Measurements from ENCODE around the gene IGSF9B.
"Not testable (repeated sequence)": the region's sequence is repeated elsewhere in the genome, so short reads cannot be mapped to it uniquely, and the experiment has no call there.

IGSF9B gene, protein sequence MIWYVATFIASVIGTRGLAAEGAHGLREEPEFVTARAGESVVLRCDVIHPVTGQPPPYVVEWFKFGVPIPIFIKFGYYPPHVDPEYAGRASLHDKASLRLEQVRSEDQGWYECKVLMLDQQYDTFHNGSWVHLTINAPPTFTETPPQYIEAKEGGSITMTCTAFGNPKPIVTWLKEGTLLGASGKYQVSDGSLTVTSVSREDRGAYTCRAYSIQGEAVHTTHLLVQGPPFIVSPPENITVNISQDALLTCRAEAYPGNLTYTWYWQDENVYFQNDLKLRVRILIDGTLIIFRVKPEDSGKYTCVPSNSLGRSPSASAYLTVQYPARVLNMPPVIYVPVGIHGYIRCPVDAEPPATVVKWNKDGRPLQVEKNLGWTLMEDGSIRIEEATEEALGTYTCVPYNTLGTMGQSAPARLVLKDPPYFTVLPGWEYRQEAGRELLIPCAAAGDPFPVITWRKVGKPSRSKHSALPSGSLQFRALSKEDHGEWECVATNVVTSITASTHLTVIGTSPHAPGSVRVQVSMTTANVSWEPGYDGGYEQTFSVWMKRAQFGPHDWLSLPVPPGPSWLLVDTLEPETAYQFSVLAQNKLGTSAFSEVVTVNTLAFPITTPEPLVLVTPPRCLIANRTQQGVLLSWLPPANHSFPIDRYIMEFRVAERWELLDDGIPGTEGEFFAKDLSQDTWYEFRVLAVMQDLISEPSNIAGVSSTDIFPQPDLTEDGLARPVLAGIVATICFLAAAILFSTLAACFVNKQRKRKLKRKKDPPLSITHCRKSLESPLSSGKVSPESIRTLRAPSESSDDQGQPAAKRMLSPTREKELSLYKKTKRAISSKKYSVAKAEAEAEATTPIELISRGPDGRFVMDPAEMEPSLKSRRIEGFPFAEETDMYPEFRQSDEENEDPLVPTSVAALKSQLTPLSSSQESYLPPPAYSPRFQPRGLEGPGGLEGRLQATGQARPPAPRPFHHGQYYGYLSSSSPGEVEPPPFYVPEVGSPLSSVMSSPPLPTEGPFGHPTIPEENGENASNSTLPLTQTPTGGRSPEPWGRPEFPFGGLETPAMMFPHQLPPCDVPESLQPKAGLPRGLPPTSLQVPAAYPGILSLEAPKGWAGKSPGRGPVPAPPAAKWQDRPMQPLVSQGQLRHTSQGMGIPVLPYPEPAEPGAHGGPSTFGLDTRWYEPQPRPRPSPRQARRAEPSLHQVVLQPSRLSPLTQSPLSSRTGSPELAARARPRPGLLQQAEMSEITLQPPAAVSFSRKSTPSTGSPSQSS (N-terminal part only)

GRCh38 chr11:133956650-133957633 lies at the start of gene IGSF9B:
IGSF9B (minus strand) TSS chr11:133956968; CDS start chr11:133956754, 214 bp downstream.
- peak; percentile 84 for DNase-seq (ENCODE audit: low spot score)

GRCh38 chr11:134004496-134005172 lies 47.9 kb upstream of the IGSF9B start:
- no peak for DNase-seq (ENCODE audit: low spot score)

- DNase-seq (ENCODE audit: low spot score): no peak
These were observed 47.2 kb upstream of the IGSF9B start for GRCh38 chr11:134003792-134004495.

DNA sequence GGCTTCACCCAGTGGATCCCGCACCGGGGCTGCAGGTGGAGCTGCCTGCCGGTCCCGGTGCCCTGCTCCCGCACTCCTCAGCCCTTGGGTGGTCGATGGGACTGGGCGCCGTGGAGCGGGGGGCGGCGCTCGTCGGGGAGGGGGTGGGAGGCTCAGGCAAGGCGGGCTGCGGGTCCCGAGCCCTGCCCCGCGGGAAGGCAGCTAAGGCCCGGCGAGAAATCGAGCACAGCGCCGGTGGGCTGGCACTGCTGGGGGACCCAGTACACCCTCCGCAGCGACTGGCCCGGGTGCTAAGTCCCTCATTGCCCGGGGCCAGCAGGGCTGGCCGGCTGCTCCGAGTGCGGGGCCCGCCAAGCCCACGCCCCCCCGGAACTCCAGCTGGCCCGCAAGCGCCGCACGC lies 46.1 kb upstream of the IGSF9B start:
- not testable (repeated sequence) for DNase-seq (ENCODE audit: low spot score)

- DNase-seq (ENCODE audit: low spot score): not testable (repeated sequence)
These were observed 45.6 kb upstream of the IGSF9B start for GRCh38 chr11:134002338-134002737.

DNA sequence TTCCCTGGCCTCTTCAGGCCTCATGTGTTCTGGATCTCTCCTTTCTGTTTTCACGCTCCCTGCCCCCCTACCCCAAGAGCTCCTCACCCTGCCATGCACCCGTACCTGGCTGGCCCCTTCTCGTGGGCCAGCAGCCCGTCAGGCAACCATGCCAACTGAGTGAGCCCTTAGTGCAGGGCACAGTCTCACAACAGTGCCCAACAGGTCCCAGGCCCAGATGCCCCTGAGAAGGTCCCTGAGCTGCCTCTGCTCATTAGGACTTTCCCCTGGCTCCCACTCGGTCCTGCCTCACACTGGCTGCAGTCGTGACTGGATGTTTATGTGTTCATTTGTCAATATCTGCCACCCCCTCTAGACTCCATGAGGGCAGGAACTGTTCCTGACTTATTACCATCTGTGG lies 44.8 kb upstream of the IGSF9B start:
- DNase-seq (ENCODE audit: low spot score): no peak

GRCh38 chr11:134001088-134001487 lies 44.3 kb upstream of the IGSF9B start:
- DNase-seq (ENCODE audit: low spot score): no peak

- DNase-seq (ENCODE audit: low spot score): no peak
These were observed 42.6 kb upstream of the IGSF9B start for GRCh38 chr11:133999355-133999754.

DNA sequence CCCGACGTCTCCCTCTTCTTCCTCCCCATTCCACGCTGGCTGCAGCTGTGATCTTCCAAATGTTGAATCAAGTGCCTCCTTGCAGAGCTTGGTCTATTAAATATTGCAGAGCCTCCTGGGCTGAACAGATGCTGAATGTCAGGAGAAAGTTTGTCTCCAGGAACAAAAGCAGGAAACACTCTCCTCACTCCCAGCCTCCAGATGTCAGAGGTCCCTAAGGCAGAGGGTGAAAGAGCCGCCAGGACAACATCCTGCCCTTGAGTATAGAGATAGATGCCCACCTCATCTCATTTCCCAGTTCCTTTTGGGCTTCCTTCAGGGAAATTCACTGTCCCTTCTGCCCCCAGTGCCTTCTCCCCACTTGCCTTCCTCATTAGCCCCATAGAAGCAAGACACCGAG lies 40.8 kb upstream of the IGSF9B start:
- no peak for DNase-seq (ENCODE audit: low spot score)

GRCh38 chr11:133996671-133997070 lies 39.9 kb upstream of the IGSF9B start:
- no peak for DNase-seq (ENCODE audit: low spot score)

- DNase-seq (ENCODE audit: low spot score): no peak
These were observed 38.3 kb upstream of the IGSF9B start for GRCh38 chr11:133995066-133995465.

DNA sequence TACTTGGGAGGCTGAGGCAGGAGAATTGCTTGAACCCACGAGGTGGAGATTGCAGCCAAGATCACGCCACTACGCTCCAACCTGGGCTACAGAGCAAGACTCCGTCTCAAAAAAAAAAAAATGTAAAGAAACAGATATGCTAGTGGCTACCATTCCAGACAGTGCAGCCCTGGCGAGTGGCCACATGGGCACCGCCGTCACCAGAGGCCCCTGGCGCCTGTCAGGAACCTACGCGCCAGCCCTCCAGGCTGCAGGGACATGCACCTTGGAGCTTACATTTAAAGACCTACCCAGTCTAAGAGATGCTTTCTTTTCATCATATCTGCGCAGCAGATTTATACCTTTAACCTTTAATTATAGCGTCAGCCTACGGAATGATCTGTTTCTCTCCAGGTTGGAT lies 37.2 kb upstream of the IGSF9B start:
- DNase-seq (ENCODE audit: low spot score): no peak

GRCh38 chr11:133993107-133993506 lies 36.3 kb upstream of the IGSF9B start:
- no peak for DNase-seq (ENCODE audit: low spot score)

DNA sequence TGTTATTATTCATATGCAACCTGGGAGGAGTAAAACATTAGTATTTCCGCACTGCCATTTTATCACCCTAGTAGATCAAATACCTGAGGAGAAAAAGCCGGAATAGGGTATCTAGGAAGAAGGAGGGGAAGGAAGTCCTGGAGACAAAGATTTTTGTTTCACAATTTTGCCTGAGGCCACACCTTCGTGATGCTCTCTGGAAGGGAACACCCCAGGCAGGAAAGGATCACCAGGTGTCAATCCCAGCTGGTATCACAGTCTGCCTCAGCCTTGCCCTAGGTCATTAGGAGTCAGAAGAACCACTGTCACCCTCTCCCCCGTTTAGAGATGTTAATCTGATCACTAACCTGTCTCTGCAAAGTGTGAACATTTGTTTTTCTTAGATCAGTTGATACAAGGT lies 35.4 kb upstream of the IGSF9B start:
- DNase-seq (ENCODE audit: low spot score): no peak

GRCh38 chr11:133991101-133991500 lies 34.3 kb upstream of the IGSF9B start:
- DNase-seq (ENCODE audit: low spot score): no peak

DNA sequence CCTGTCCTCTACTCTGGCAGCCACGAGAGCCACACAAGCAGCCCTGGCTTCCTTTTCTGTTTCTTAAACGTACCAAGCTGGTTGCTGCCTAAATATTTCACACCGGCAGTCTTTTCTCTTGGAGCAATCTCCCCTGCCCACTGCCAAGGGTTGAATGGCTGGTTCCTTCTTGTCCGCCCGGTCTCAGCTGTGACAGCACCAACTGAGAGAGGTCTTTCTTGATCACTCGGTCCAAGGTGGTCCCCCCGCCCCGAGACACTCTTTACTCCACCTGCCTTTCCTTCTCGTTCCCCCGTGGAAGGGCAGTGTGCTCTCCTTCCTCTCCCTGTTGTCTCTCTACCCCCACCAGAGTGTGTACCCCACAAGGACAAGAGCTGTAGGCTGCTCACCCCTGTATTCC lies 33.7 kb upstream of the IGSF9B start:
- no peak for DNase-seq (ENCODE audit: low spot score)

- DNase-seq (ENCODE audit: low spot score): no peak
These were observed 32.1 kb upstream of the IGSF9B start for GRCh38 chr11:133988686-133989410.

DNA sequence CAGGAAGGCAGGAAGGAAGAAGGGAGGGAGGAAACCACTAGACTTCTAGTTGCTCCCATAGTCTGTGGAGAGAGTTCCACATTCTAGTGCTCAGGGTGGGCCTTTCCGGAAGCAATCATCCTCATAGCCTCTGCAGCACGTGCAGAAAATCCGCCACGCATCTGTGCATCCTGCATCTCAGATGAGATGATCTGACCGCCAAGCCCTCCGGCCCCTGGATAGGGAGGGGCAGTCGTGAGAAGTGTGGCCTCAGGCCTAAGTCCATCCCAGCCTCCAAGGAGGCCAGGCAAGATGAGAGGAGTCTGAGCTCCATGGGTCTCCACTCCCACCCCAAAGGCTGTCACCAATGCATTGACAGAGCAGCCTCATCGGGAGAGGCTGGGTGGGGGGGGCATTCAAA lies 30.4 kb upstream of the IGSF9B start:
- no peak for DNase-seq (ENCODE audit: low spot score)

Measured in RKO (cell line).